Heart left ventricle (tissue), 13 donors: Measurements from ENCODE around the gene PPP1R2C.

Source experiments
- POLR2A ChIP-seq, 2 donors: fragments of 450-650 bp; IDR thresholded peaks; one replicate each; pipeline ENCODE4 v1.6.1; 2017; ENCODE audit warnings: antibody characterized with exemption in 2 of 2, mild to moderate bottlenecking in 2 of 2, moderate library complexity in 2 of 2
- TF ChIP-seq, protein P1 (sequence below), 12 donors: fragments of 200-600 bp; sonication (generic) in 4 of 12; IDR thresholded peaks; one replicate each; pipeline versions ENCODE4 v1.5.0 to v1.8.0; 2018 to 2022; ENCODE audit warnings: antibody characterized with exemption in 12 of 12, mild to moderate bottlenecking in 5 of 12
- donor health status: ischemic (EF 13 %, LVEDD 7.1; RV severe dilation, severe dysfunction).
- donor health status: DM: no; HTN: yes; CAD: no.
- donor health status: DM: no; HTN: no; CAD: no.
- donor health status: ischemic (EF 25% LVEDD 6.9; RV normal size, moderate dysfunction).
- donor health status: ischemic (EF 25% LVEDD 5.7; RV mildly dilated, moderate dysfunction).
- donor health status: ischemic (EF 35%, LVEDD 5.7; RV mildly dilated, moderate dysfunction).
- donor health status: nonischemic (EF 11% LVEDD 7.7; RV severe dilation, severe dysfunction).
- donor health status: DM: yes; HTN: yes; CAD: no.
- donor health status: PGD.
- donor health status: ischemic (EF 29% LVEDD 5.4; RV normal size, mild dysfunction).
- donor health status: nonischemic (EF 23%, LVEDD 6.1; RV moderate dilation, normal function).

DNA sequence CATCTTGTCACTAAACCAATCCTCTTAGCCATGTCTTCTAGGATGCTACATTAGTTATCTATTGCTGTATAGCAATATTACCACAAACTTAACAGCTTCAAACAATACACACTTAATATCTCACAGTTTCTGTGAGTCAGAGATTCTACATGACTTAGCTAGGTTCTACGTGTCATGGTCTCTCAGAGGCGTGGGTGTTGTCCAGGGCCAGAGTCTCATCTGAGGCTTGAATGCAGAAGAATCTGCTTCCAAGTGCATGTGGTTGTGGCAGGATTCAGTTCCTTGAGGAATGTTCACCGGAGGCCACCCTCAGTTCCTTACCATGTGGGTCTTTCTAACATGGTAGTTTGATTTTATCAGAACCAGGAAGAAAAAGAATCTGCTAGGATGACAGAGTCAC, 26.4 kb downstream of the PPP1R2C start:
- TF ChIP-seq, protein P1, sequence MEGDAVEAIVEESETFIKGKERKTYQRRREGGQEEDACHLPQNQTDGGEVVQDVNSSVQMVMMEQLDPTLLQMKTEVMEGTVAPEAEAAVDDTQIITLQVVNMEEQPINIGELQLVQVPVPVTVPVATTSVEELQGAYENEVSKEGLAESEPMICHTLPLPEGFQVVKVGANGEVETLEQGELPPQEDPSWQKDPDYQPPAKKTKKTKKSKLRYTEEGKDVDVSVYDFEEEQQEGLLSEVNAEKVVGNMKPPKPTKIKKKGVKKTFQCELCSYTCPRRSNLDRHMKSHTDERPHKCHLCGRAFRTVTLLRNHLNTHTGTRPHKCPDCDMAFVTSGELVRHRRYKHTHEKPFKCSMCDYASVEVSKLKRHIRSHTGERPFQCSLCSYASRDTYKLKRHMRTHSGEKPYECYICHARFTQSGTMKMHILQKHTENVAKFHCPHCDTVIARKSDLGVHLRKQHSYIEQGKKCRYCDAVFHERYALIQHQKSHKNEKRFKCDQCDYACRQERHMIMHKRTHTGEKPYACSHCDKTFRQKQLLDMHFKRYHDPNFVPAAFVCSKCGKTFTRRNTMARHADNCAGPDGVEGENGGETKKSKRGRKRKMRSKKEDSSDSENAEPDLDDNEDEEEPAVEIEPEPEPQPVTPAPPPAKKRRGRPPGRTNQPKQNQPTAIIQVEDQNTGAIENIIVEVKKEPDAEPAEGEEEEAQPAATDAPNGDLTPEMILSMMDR (IDR thresholded peaks at IDR 0.05): no peak
- no peak for TF ChIP-seq POLR2A (IDR thresholded peaks at IDR 0.05)
